ENCODE data around the gene SUCLG1. TPM values are rescaled to one million over a fixed set of nuclear protein-coding genes. Genes with fewer than 3 reads are reported as not detected.
A peak's percentile ranks its signal among the peaks of the same experiment; 100 is the strongest.

Gene SUCLG1
- total and polyA plus RNA-seq, 3 experiments from 2014 or later = 66.8 to 86.0 (median 72.7) TPM

GRCh38 chr2:84450288-84451227 lies 8.5 kb downstream of the SUCLG1 start:
- POLR2A ChIA-PET = no interaction called here
- Mint-ChIP-seq H3K27me3 (no peaks in the 10 kb centered on the region), H3K4me3 (no peak overlapping the region), H3K4me1 (peaks cover 45 to 65% (median 62%) of the 10 kb centered on the region in 3 donors), H3K27ac (peak overlapping the region in 5 of 8 donors; percentile 1 to 52 (median 43)), H3K36me3 (peaks cover 2 to 44% (median 7%) of the 10 kb centered on the region in 3 donors), H3K9me3 (no peaks in the 10 kb centered on the region)
- Histone ChIP-seq H3K4me1 (ENCODE audit: insufficient read depth, low read length) (peaks cover 26% of the 10 kb centered on the region), H3K4me3 (ENCODE audit: low read length) (no peak overlapping the region), H3K9me3 (ENCODE audit: low read length) (no peaks in the 10 kb centered on the region), H3K27me3 (ENCODE audit: insufficient read depth, low read length, poor library complexity, severe bottlenecking) (no peaks in the 10 kb centered on the region), H3K27ac (ENCODE audit: low read depth, low read length) (no peak overlapping the region), H3K36me3 (ENCODE audit: insufficient read depth, low read length) (peaks cover 5% of the 10 kb centered on the region)
- CTCF ChIA-PET = no interaction called here
- DNase-seq = no peak

- Mint-ChIP-seq H3K27me3 (no peaks in the 10 kb centered on the region), H3K9me3 (no peaks in the 10 kb centered on the region), H3K4me1 (peaks cover 46 to 60% (median 59%) of the 10 kb centered on the region in 3 donors), H3K4me3 (no peak overlapping the region), H3K27ac (no peak overlapping the region), H3K36me3 (peaks cover 7 to 51% (median 13%) of the 10 kb centered on the region in 3 donors)
- no peaks in the 10 kb centered on the region for H3K27me3 ChIP-seq (ENCODE audit: insufficient read depth, low read length, poor library complexity, severe bottlenecking)
- no peaks in the 10 kb centered on the region for H3K9me3 ChIP-seq (ENCODE audit: low read length)
- peaks cover 5% of the 10 kb centered on the region for H3K36me3 ChIP-seq (ENCODE audit: insufficient read depth, low read length)
- H3K4me1 ChIP-seq (ENCODE audit: insufficient read depth, low read length) = peaks cover 26% of the 10 kb centered on the region
- ChIA-PET POLR2A (no interaction called here), CTCF (no interaction called here)
- H3K27ac ChIP-seq (ENCODE audit: low read depth, low read length) = no peak overlapping the region
- DNase-seq = no peak
- H3K4me3 ChIP-seq (ENCODE audit: low read length) = no peak overlapping the region
These were observed 9.4 kb downstream of the SUCLG1 start for GRCh38 chr2:84449711-84450110.

- no peak overlapping the region for H3K27ac ChIP-seq (ENCODE audit: low read depth, low read length)
These were observed 10.0 kb downstream of the SUCLG1 start for GRCh38 chr2:84449055-84449454.

GRCh38 chr2:84443477-84443876 lies 15.6 kb downstream of the SUCLG1 start:
- POLR2A ChIA-PET = no interaction called here
- Histone ChIP-seq H3K4me1 (ENCODE audit: insufficient read depth, low read length) (no peaks in the 10 kb centered on the region), H3K4me3 (ENCODE audit: low read length) (no peak overlapping the region), H3K27me3 (ENCODE audit: insufficient read depth, low read length, poor library complexity, severe bottlenecking) (no peaks in the 10 kb centered on the region), H3K9me3 (ENCODE audit: low read length) (no peaks in the 10 kb centered on the region), H3K36me3 (ENCODE audit: insufficient read depth, low read length) (peaks cover 19% of the 10 kb centered on the region), H3K27ac (ENCODE audit: low read depth, low read length) (no peak overlapping the region)
- Mint-ChIP-seq H3K4me1 (peaks cover 7 to 25% (median 21%) of the 10 kb centered on the region in 3 donors), H3K4me3 (no peak overlapping the region), H3K9me3 (no peaks in the 10 kb centered on the region), H3K36me3 (peaks cover 16 to 89% (median 38%) of the 10 kb centered on the region in 3 donors), H3K27me3 (no peaks in the 10 kb centered on the region), H3K27ac (peak overlapping the region in 5 of 8 donors; percentile 0 to 56 (median 42))
- CTCF ChIA-PET = no interaction called here
- no peak for DNase-seq

More at GRCh38 chr2:84449055-84449454, 10.0 kb downstream of the SUCLG1 start:
- H3K36me3 ChIP-seq (ENCODE audit: insufficient read depth, low read length) = peaks cover 5% of the 10 kb centered on the region
- Mint-ChIP-seq H3K27ac (no peak overlapping the region), H3K36me3 (peaks cover 7 to 53% (median 14%) of the 10 kb centered on the region in 3 donors), H3K27me3 (no peaks in the 10 kb centered on the region), H3K9me3 (no peaks in the 10 kb centered on the region), H3K4me3 (no peak overlapping the region), H3K4me1 (peaks cover 39 to 55% (median 54%) of the 10 kb centered on the region in 3 donors)
- H3K9me3 ChIP-seq (ENCODE audit: low read length) = no peaks in the 10 kb centered on the region
- no peak overlapping the region for H3K4me3 ChIP-seq (ENCODE audit: low read length)
- POLR2A ChIA-PET = no interaction called here
- H3K27me3 ChIP-seq (ENCODE audit: insufficient read depth, low read length, poor library complexity, severe bottlenecking) = no peaks in the 10 kb centered on the region
- DNase-seq = no peak
- H3K4me1 ChIP-seq (ENCODE audit: insufficient read depth, low read length) = peaks cover 26% of the 10 kb centered on the region
- CTCF ChIA-PET = no interaction called here

GRCh38 chr2:84442888-84443287 lies 16.2 kb downstream of the SUCLG1 start:
- H3K4me3 ChIP-seq (ENCODE audit: low read length) = no peak overlapping the region
- POLR2A ChIA-PET = no interaction called here
- Mint-ChIP-seq H3K4me3 (peak overlapping the region in 1 of 7 donors; percentile 20), H3K27ac (peak overlapping the region in 3 of 8 donors; percentile 39 to 58 (median 58)), H3K27me3 (no peaks in the 10 kb centered on the region), H3K36me3 (peaks cover 16 to 90% (median 40%) of the 10 kb centered on the region in 3 donors), H3K9me3 (no peaks in the 10 kb centered on the region), H3K4me1 (peaks cover 6 to 29% (median 22%) of the 10 kb centered on the region in 3 donors)
- peaks cover 19% of the 10 kb centered on the region for H3K36me3 ChIP-seq (ENCODE audit: insufficient read depth, low read length)
- no peaks in the 10 kb centered on the region for H3K9me3 ChIP-seq (ENCODE audit: low read length)
- no peaks in the 10 kb centered on the region for H3K4me1 ChIP-seq (ENCODE audit: insufficient read depth, low read length)
- CTCF ChIA-PET = no interaction called here
- no peak overlapping the region for H3K27ac ChIP-seq (ENCODE audit: low read depth, low read length)
- DNase-seq = no peak
- no peaks in the 10 kb centered on the region for H3K27me3 ChIP-seq (ENCODE audit: insufficient read depth, low read length, poor library complexity, severe bottlenecking)

GRCh38 chr2:84441505-84441904 lies 17.6 kb downstream of the SUCLG1 start:
- no peak for DNase-seq
- Histone ChIP-seq H3K27ac (ENCODE audit: low read depth, low read length) (no peak overlapping the region), H3K4me3 (ENCODE audit: low read length) (no peak overlapping the region), H3K27me3 (ENCODE audit: insufficient read depth, low read length, poor library complexity, severe bottlenecking) (no peaks in the 10 kb centered on the region), H3K4me1 (ENCODE audit: insufficient read depth, low read length) (no peaks in the 10 kb centered on the region), H3K36me3 (ENCODE audit: insufficient read depth, low read length) (peaks cover 19% of the 10 kb centered on the region), H3K9me3 (ENCODE audit: low read length) (no peaks in the 10 kb centered on the region)
- Mint-ChIP-seq H3K9me3 (no peaks in the 10 kb centered on the region), H3K4me3 (no peak overlapping the region), H3K36me3 (peaks cover 16 to 93% (median 43%) of the 10 kb centered on the region in 3 donors), H3K4me1 (peaks cover 7 to 26% (median 24%) of the 10 kb centered on the region in 3 donors), H3K27ac (no peak overlapping the region), H3K27me3 (no peaks in the 10 kb centered on the region)
- CTCF ChIA-PET = no interaction called here
- POLR2A ChIA-PET = no interaction called here

GRCh38 chr2:84441036-84441435 lies 18.0 kb downstream of the SUCLG1 start:
- DNase-seq = no peak
- Histone ChIP-seq H3K27me3 (ENCODE audit: insufficient read depth, low read length, poor library complexity, severe bottlenecking) (no peaks in the 10 kb centered on the region), H3K4me1 (ENCODE audit: insufficient read depth, low read length) (no peaks in the 10 kb centered on the region), H3K4me3 (ENCODE audit: low read length) (no peak overlapping the region), H3K27ac (ENCODE audit: low read depth, low read length) (no peak overlapping the region), H3K36me3 (ENCODE audit: insufficient read depth, low read length) (peaks cover 19% of the 10 kb centered on the region), H3K9me3 (ENCODE audit: low read length) (no peaks in the 10 kb centered on the region)
- Mint-ChIP-seq H3K4me3 (no peak overlapping the region), H3K9me3 (no peaks in the 10 kb centered on the region), H3K36me3 (peaks cover 16 to 91% (median 41%) of the 10 kb centered on the region in 3 donors), H3K4me1 (peaks cover 7 to 24% (median 24%) of the 10 kb centered on the region in 3 donors), H3K27me3 (no peaks in the 10 kb centered on the region), H3K27ac (peak overlapping the region in 1 of 8 donors; percentile 36)
- CTCF ChIA-PET = no interaction called here
- POLR2A ChIA-PET = no interaction called here

- peak overlapping the region in 1 of 8 donors; percentile 4 for H3K27ac Mint-ChIP-seq
These were observed 23.6 kb downstream of the SUCLG1 start for GRCh38 chr2:84435345-84436025.

More at GRCh38 chr2:84435345-84436025, 23.6 kb downstream of the SUCLG1 start:
- Histone ChIP-seq H3K27me3 (ENCODE audit: insufficient read depth, low read length, poor library complexity, severe bottlenecking) (no peaks in the 10 kb centered on the region), H3K9me3 (ENCODE audit: low read length) (no peaks in the 10 kb centered on the region), H3K4me3 (ENCODE audit: low read length) (no peak overlapping the region), H3K27ac (ENCODE audit: low read depth, low read length) (no peak overlapping the region), H3K4me1 (ENCODE audit: insufficient read depth, low read length) (no peaks in the 10 kb centered on the region), H3K36me3 (ENCODE audit: insufficient read depth, low read length) (peaks cover 4% of the 10 kb centered on the region)
- H3K27me3 Mint-ChIP-seq = no peaks in the 10 kb centered on the region
- ChIA-PET POLR2A (no interaction called here), CTCF (no interaction called here)
- peaks cover 11 to 90% (median 31%) of the 10 kb centered on the region in 3 donors for H3K36me3 Mint-ChIP-seq
- peaks cover 1 to 10% (median 7%) of the 10 kb centered on the region in 3 donors for H3K4me1 Mint-ChIP-seq
- no peak overlapping the region for H3K4me3 Mint-ChIP-seq
- no peak for DNase-seq
- H3K9me3 Mint-ChIP-seq = no peaks in the 10 kb centered on the region

All from CD8-positive, alpha-beta memory T cell (primary cell).